ENCODE data around the gene RGS5. TPM values are rescaled to one million over a fixed set of nuclear protein-coding genes. Genes with fewer than 3 reads are reported as not detected.

RGS5 gene
- total RNA-seq, 1 experiment from 2014 or later: 4.7 TPM

DNA sequence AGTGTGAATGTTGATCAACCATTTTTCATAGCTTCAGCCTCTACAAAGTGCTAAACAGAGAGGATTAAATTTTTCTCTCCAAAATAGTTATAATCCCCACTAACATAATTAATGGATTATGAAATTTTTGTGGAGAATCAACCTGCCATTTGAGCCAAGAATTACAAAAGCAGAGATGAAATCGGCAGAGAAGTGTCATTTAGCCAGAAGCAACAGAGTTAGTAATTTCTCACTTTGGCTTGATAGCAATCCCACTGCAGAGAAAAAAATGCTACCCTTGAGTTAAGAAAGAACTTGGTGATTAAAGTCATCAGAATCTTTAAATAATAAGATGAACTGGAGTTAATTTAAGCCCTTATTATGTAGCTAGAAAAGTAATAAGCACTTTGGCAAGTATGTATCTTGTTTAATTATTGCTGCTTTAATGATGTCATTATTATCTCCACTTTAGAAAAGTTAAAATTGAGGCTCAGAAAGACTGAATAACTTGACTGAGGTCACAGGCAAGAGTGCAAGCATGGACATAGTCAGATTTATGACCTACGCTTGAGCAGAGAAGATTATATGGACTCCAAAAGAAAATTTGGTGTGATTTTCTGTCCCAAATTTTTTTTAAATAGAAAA is 96.2 kb downstream of the RGS5 start:
- peak; percentile 47 for DNase-seq (ENCODE audit: low spot score)
- peaks cover 14% of the 10 kb centered on the region for H3K9me3 ChIP-seq (ENCODE audit: low read depth, low read length, poor library complexity, severe bottlenecking)
- CTCF ChIA-PET: no interaction called here
- intact Hi-C loops (cut with micrococcal nuclease; ENCODE audit: unreplicated experiment): loop anchor here (5.0 kb wide), 1 partner anchor 66 kb away; no protein-coding TSS in a partner anchor
- POLR2A ChIA-PET (ENCODE audit: low non-redundant PET): interaction anchor here (0.7 kb wide), 1 partner anchor 32 kb away, joined by 3 read pairs; no protein-coding TSS in a partner anchor
- no TSS peak for BruUV-seq (replicated peaks)
- peak overlapping the region; percentile 80 for H3K27ac ChIP-seq (ENCODE audit: low read depth, low read length, poor library complexity, severe bottlenecking)
- TF ChIP-seq EZH2 (IDR thresholded peaks at IDR 0.05; ENCODE audit: borderline replicate concordance, low read depth, low read length, poor library complexity, severe bottlenecking): no peak
- TF ChIP-seq, protein P1, sequence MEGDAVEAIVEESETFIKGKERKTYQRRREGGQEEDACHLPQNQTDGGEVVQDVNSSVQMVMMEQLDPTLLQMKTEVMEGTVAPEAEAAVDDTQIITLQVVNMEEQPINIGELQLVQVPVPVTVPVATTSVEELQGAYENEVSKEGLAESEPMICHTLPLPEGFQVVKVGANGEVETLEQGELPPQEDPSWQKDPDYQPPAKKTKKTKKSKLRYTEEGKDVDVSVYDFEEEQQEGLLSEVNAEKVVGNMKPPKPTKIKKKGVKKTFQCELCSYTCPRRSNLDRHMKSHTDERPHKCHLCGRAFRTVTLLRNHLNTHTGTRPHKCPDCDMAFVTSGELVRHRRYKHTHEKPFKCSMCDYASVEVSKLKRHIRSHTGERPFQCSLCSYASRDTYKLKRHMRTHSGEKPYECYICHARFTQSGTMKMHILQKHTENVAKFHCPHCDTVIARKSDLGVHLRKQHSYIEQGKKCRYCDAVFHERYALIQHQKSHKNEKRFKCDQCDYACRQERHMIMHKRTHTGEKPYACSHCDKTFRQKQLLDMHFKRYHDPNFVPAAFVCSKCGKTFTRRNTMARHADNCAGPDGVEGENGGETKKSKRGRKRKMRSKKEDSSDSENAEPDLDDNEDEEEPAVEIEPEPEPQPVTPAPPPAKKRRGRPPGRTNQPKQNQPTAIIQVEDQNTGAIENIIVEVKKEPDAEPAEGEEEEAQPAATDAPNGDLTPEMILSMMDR (conservative IDR thresholded peaks at IDR 0.05; ENCODE audit: low read depth, low read length): no peak
- H3K4me1 ChIP-seq (ENCODE audit: insufficient read depth, low read length, poor library complexity, severe bottlenecking): peaks cover 39% of the 10 kb centered on the region
- no peaks in the 10 kb centered on the region for H3K36me3 ChIP-seq (ENCODE audit: insufficient read depth, low read length, poor library complexity, severe bottlenecking)
- no peaks in the 10 kb centered on the region for H3K27me3 ChIP-seq (replicated peaks; ENCODE audit: insufficient read depth, low read depth, low read length, poor library complexity)
- H3K4me3 ChIP-seq (ENCODE audit: low read depth, low read length, poor library complexity, severe bottlenecking): peak overlapping the region; percentile 3

DNA sequence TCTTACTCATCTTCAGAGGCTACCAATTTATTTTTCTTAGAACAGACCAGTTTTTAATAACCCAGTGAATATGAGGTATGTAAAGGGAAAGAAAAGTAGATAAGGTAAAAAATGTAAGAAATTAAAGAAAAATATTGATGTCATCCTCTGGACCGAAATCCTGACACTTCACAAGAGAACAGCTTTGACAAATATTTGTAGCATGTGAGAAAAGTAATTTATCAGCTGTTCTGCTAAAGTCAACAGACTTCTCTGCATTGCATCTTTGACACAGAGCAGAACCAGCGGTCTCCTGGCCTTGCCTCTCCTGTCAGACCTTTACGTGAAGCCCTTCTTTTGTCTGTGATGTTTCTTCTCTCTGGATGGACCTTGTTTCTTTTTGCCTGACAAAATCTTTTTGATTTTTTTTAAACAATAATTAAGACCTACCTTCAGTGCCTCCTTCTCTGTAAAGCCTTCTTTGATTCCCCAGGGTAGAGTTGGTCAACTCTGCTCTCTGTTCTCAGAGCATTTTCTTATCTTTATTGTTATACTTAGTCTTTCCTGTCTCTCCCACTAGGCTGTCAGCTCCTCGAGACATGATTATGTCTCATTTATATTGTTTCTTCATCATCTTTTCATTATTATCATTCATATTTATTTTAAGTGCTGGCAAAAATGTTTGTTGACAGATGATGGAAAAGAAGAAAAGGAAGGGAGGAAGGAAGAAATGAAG is 98.2 kb downstream of the RGS5 start:
- peak overlapping the region; percentile 80 for H3K27ac ChIP-seq (ENCODE audit: low read depth, low read length, poor library complexity, severe bottlenecking)
- no peaks in the 10 kb centered on the region for H3K36me3 ChIP-seq (ENCODE audit: insufficient read depth, low read length, poor library complexity, severe bottlenecking)
- H3K4me1 ChIP-seq (ENCODE audit: insufficient read depth, low read length, poor library complexity, severe bottlenecking): peaks cover 39% of the 10 kb centered on the region
- POLR2A ChIA-PET (ENCODE audit: low non-redundant PET): no interaction called here
- peak overlapping the region; percentile 10 for H3K4me3 ChIP-seq (ENCODE audit: low read depth, low read length, poor library complexity, severe bottlenecking)
- DNase-seq (ENCODE audit: low spot score): peak; percentile 68
- TF ChIP-seq EZH2 (IDR thresholded peaks at IDR 0.05; ENCODE audit: borderline replicate concordance, low read depth, low read length, poor library complexity, severe bottlenecking): no peak
- TF ChIP-seq, protein P1 (conservative IDR thresholded peaks at IDR 0.05; ENCODE audit: low read depth, low read length): no peak
- H3K27me3 ChIP-seq (replicated peaks; ENCODE audit: insufficient read depth, low read depth, low read length, poor library complexity): no peaks in the 10 kb centered on the region
- BruUV-seq (replicated peaks): TSS peak; percentile 61
- intact Hi-C loops (cut with micrococcal nuclease; ENCODE audit: unreplicated experiment): loop anchor here (5.0 kb wide), 1 partner anchor 68 kb away; no protein-coding TSS in a partner anchor
- CTCF ChIA-PET: interaction anchor here (0.9 kb wide), 1 partner anchor 35 kb away, joined by 3 read pairs; the partner anchor contains the start of gene RGS4
- H3K9me3 ChIP-seq (ENCODE audit: low read depth, low read length, poor library complexity, severe bottlenecking): peaks cover 13% of the 10 kb centered on the region

DNA sequence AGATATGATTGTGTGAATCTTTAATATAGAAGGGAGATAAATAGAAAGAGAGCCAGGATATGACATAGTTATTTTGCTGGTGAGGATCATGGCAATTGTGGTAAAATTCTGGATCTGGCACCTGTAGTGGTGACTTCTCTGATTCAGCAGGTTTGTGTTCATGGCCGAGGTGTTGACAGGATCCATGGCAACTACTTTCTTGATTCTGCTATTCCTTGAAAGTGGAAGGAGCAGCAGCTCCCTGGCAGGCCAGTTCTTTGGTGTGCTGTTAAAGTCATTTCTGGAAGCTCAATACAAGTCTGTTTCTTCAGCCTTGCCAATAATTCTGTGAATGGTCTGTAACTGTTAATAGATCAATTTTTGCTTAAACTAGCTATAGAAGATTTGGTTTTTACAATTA is 100.1 kb downstream of the RGS5 start:
- no peaks in the 10 kb centered on the region for H3K27me3 ChIP-seq (replicated peaks; ENCODE audit: insufficient read depth, low read depth, low read length, poor library complexity)
- no peak overlapping the region for H3K27ac ChIP-seq (ENCODE audit: low read depth, low read length, poor library complexity, severe bottlenecking)
- BruUV-seq (replicated peaks): no TSS peak
- intact Hi-C loops (cut with micrococcal nuclease; ENCODE audit: unreplicated experiment): no loop called here
- peaks cover 39% of the 10 kb centered on the region for H3K4me1 ChIP-seq (ENCODE audit: insufficient read depth, low read length, poor library complexity, severe bottlenecking)
- ChIA-PET POLR2A (ENCODE audit: low non-redundant PET) (no interaction called here), CTCF (no interaction called here)
- TF ChIP-seq, protein P1 (conservative IDR thresholded peaks at IDR 0.05; ENCODE audit: low read depth, low read length): no peak
- no peak for TF ChIP-seq EZH2 (IDR thresholded peaks at IDR 0.05; ENCODE audit: borderline replicate concordance, low read depth, low read length, poor library complexity, severe bottlenecking)
- DNase-seq (ENCODE audit: low spot score): no peak
- no peaks in the 10 kb centered on the region for H3K36me3 ChIP-seq (ENCODE audit: insufficient read depth, low read length, poor library complexity, severe bottlenecking)
- no peaks in the 10 kb centered on the region for H3K9me3 ChIP-seq (ENCODE audit: low read depth, low read length, poor library complexity, severe bottlenecking)
- no peak overlapping the region for H3K4me3 ChIP-seq (ENCODE audit: low read depth, low read length, poor library complexity, severe bottlenecking)
